PC-9 (cell line): ENCODE measurements around the gene HOXB9.

ENCODE experiments used
- EZH2 ChIP-seq: fragments of 200-600 bp; sonication (generic); IDR thresholded peaks from 2 replicates; pipeline ENCODE4 v1.8.0; 2017; ENCODE audit warnings: antibody characterized with exemption, low read depth
- TF ChIP-seq, protein P1 (sequence below): fragments of 200-600 bp; sonication (generic); conservative IDR thresholded peaks from 2 replicates; pipeline ENCODE4 v1.6.1; 2017; ENCODE audit warnings: mixed run types, antibody characterized with exemption, mild to moderate bottlenecking, moderate library complexity

DNA sequence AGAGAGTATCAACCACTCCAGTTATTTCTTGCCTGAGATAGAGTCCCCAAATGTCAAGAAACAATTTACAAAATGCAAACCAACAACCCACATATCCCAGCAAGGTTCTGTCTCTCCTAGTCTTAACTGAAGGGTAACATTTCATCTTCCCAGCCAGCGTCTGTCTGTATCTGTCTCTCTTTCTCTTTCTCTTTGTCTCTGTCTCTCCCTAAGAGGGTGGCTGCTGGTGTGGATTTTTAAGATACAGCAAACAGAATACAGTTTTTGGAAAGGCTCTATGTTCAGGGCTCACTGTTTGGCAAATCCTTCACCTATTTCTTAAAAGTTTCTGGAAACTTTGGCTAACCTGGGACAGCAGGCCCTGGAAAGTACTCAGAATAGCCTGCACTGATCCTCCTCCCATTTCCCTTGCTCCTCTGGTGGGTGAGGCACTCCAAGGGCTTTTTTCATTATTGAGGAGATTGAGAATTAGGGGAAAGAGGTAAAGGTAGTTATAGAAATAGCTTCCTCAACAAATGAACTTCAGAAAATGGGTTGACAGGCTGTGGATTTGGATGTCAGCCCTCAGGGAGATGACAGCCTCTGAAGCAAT is 54.2 kb downstream of the HOXB9 start:
- TF ChIP-seq, protein P1, sequence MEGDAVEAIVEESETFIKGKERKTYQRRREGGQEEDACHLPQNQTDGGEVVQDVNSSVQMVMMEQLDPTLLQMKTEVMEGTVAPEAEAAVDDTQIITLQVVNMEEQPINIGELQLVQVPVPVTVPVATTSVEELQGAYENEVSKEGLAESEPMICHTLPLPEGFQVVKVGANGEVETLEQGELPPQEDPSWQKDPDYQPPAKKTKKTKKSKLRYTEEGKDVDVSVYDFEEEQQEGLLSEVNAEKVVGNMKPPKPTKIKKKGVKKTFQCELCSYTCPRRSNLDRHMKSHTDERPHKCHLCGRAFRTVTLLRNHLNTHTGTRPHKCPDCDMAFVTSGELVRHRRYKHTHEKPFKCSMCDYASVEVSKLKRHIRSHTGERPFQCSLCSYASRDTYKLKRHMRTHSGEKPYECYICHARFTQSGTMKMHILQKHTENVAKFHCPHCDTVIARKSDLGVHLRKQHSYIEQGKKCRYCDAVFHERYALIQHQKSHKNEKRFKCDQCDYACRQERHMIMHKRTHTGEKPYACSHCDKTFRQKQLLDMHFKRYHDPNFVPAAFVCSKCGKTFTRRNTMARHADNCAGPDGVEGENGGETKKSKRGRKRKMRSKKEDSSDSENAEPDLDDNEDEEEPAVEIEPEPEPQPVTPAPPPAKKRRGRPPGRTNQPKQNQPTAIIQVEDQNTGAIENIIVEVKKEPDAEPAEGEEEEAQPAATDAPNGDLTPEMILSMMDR: no peak
- TF ChIP-seq EZH2: no peak
